Hepatocyte (in vitro differentiated cells): Measurements from ENCODE around the gene AURKAIP1. TPM values are rescaled to one million over a fixed set of nuclear protein-coding genes. Genes with fewer than 3 reads are reported as not detected.

Experiments used
- DNase-seq: peaks from one replicate; pipeline ENCODE4 v3.0.0-alpha.2; 2016; ENCODE audit warnings: low spot score
- H2AFZ ChIP-seq: fragments of 200-600 bp; sonication (generic); 2 replicates; pipeline ENCODE4 v1.6.0; 2016; ENCODE audit warnings: antibody characterized with exemption, mild to moderate bottlenecking
- H3K27ac ChIP-seq: fragments of 200-600 bp; sonication (generic); 2 replicates; pipeline ENCODE4 v1.5.1; 2016; ENCODE audit warnings: mild to moderate bottlenecking
- H3K27me3 ChIP-seq: fragments of 200-600 bp; sonication (generic); 2 replicates; pipeline ENCODE4 v1.6.1; 2016
- H3K36me3 ChIP-seq: fragments of 200-600 bp; sonication (generic); replicated peaks from 2 replicates; pipeline ENCODE4 v1.5.1; 2016; ENCODE audit warnings: low read depth; ENCODE audit not compliant: insufficient read depth
- H3K4me1 ChIP-seq: fragments of 200-600 bp; sonication (generic); 2 replicates; pipeline ENCODE4 v1.5.1; 2016; ENCODE audit warnings: mild to moderate bottlenecking, moderate library complexity; ENCODE audit not compliant: insufficient read depth
- H3K4me2 ChIP-seq: fragments of 200-600 bp; sonication (generic); 2 replicates; pipeline ENCODE4 v1.6.0; 2016
- H3K4me3 ChIP-seq: fragments of 200-600 bp; sonication (generic); 2 replicates; pipeline ENCODE4 v1.5.1; 2016; ENCODE audit warnings: mild to moderate bottlenecking
- H3K79me2 ChIP-seq: fragments of 200-600 bp; sonication (generic); 2 replicates; pipeline ENCODE4 v1.6.0; 2017; ENCODE audit warnings: mild to moderate bottlenecking
- H3K9me2 ChIP-seq: fragments of 200-600 bp; sonication (generic); replicated peaks from 2 replicates; pipeline ENCODE4 v1.6.0; 2017; ENCODE audit warnings: mild to moderate bottlenecking; ENCODE audit not compliant: insufficient read depth
- H3K9me3 ChIP-seq: fragments of 200-600 bp; sonication (generic); 2 replicates; pipeline ENCODE4 v1.5.1; 2016; ENCODE audit warnings: low read depth, mild to moderate bottlenecking
- H4K20me1 ChIP-seq: fragments of 200-600 bp; sonication (generic); 2 replicates; pipeline ENCODE4 v1.6.0; 2016; ENCODE audit warnings: mild to moderate bottlenecking; ENCODE audit not compliant: insufficient read depth, poor library complexity, severe bottlenecking
- CTCF ChIP-seq: fragments of 200-600 bp; sonication (generic); IDR thresholded peaks from 2 replicates; pipeline ENCODE4 v1.5.1; 2016; ENCODE audit warnings: antibody characterized with exemption, mild to moderate bottlenecking; ENCODE audit not compliant: poor library complexity
- EZH2 ChIP-seq: fragments of 200-600 bp; sonication (generic); IDR thresholded peaks from 2 replicates; pipeline ENCODE4 v1.6.1; 2016; ENCODE audit warnings: antibody characterized with exemption, mild to moderate bottlenecking, borderline replicate concordance
- EZH2phosphoT487 ChIP-seq: fragments of 200-600 bp; sonication (generic); IDR thresholded peaks from one replicate; pipeline ENCODE4 v1.6.1; 2018; ENCODE audit warnings: antibody characterized with exemption, mild to moderate bottlenecking, low read depth, moderate library complexity; ENCODE audit not compliant: unreplicated experiment, severe bottlenecking
- WGBS: methylation state at CpG from one replicate; pipeline ENCODE4 v1.1.6; 2016; ENCODE audit warnings: low lambda C conversion rate; ENCODE audit errors: missing lambda C conversion rate; 5-methylcytosine and 5-hydroxymethylcytosine counted together
- polyA plus RNA-seq: library from polyadenylated mRNA; unstranded; fragments of >200 nt; fragmentation: Nextera tagmentation; extraction: Ambion mirVana; gene quantifications from 2 replicates; pipeline ENCODE4 v1.2.1, GENCODE V29; 2016
- total RNA-seq: library from RNA; depleted of rRNA; stranded (reverse); fragments of >200 nt; gene quantifications from 2 replicates; pipeline ENCODE4 v1.2.3, GENCODE V29; 2014

The AURKAIP1 gene
- total and polyA plus RNA-seq, 2 experiments from 2014 or later: 92.9 to 238 TPM

DNA sequence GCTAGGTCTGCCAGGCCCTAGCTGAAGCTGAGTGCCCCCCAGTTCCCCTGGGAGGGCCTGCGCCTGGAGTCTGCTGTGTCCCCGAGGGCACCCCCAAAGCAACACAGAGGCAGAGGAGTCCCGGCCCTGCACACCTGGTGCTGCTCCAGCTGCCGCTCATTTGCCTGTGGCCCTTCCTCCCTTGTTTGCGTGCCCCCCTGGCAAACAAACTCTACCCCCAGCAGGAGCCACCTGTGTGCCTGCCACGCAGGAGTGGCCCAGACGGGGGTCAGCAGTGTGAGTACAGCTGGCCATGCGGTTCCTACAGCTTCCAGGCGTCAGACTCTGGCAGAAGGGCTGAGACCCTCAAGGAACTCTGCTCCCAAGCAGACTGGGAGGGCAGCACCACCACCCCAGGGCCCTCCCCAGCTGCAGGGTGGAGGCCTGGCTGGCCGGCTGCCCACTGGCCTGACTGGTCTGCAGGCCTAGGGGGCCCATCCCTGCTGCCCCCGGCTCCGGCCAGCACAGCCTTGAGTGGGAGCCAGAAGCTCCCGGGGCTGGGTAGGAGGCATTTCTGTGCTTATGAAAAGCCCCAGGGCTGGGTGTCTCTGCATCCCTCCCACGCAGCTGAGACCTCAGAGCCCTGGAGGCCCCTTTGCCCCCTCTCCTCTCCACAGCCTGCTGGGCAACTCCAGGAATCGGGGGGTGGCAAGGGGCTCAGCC lies 44.5 kb downstream of the AURKAIP1 start:
- WGBS: 68% methylated on average over 15 of the region's 15 CpGs
- H4K20me1 ChIP-seq: peaks cover 9% of the 10 kb centered on the region
- H3K4me2 ChIP-seq: peak overlapping the region; percentile 62
- no peak overlapping the region for H3K27ac ChIP-seq
- no peak overlapping the region for H2AFZ ChIP-seq
- H3K9me2 ChIP-seq: no peaks in the 10 kb centered on the region
- no peak for TF ChIP-seq CTCF
- no peak for TF ChIP-seq EZH2phosphoT487
- no peak for TF ChIP-seq EZH2
- H3K36me3 ChIP-seq: no peaks in the 10 kb centered on the region
- no peaks in the 10 kb centered on the region for H3K9me3 ChIP-seq
- H3K27me3 ChIP-seq: no peaks in the 10 kb centered on the region
- peaks cover 20% of the 10 kb centered on the region for H3K4me1 ChIP-seq
- H3K79me2 ChIP-seq: peaks cover 16% of the 10 kb centered on the region
- DNase-seq: no peak
- no peak overlapping the region for H3K4me3 ChIP-seq

GRCh38 chr1:1329304-1330210 lies 45.5 kb downstream of the AURKAIP1 start:
- Histone ChIP-seq H2AFZ (no peak overlapping the region), H3K27ac (no peak overlapping the region), H3K4me1 (peaks cover 20% of the 10 kb centered on the region), H4K20me1 (peaks cover 13% of the 10 kb centered on the region), H3K27me3 (no peaks in the 10 kb centered on the region), H3K9me2 (no peaks in the 10 kb centered on the region), H3K79me2 (peaks cover 24% of the 10 kb centered on the region), H3K4me2 (no peak overlapping the region), H3K9me3 (no peaks in the 10 kb centered on the region), H3K4me3 (no peak overlapping the region), H3K36me3 (no peaks in the 10 kb centered on the region)
- TF ChIP-seq EZH2phosphoT487: no peak
- TF ChIP-seq CTCF: no peak
- TF ChIP-seq EZH2: no peak
- 95% methylated on average over 58 of the region's 58 CpGs for WGBS
- DNase-seq: no peak

DNA sequence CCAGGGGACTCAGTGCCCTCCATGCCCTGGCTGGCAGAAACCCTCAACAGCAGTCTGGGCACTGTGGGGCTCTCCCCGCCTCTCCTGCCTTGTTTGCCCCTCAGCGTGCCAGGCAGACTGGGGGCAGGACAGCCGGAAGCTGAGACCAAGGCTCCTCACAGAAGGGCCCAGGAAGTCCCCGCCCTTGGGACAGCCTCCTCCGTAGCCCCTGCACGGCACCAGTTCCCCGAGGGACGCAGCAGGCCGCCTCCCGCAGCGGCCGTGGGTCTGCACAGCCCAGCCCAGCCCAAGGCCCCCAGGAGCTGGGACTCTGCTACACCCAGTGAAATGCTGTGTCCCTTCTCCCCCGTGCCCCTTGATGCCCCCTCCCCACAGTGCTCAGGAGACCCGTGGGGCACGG lies 46.8 kb downstream of the AURKAIP1 start:
- WGBS: 93% methylated on average over 15 of the region's 15 CpGs
- no peak for TF ChIP-seq EZH2phosphoT487
- TF ChIP-seq CTCF: no peak
- TF ChIP-seq EZH2: no peak
- DNase-seq: no peak
- H3K4me3 ChIP-seq: no peak overlapping the region
- H3K27ac ChIP-seq: no peak overlapping the region
- H3K27me3 ChIP-seq: no peaks in the 10 kb centered on the region
- H3K9me3 ChIP-seq: no peaks in the 10 kb centered on the region
- H3K79me2 ChIP-seq: peaks cover 32% of the 10 kb centered on the region
- peaks cover 17% of the 10 kb centered on the region for H4K20me1 ChIP-seq
- no peaks in the 10 kb centered on the region for H3K9me2 ChIP-seq
- peaks cover 24% of the 10 kb centered on the region for H3K4me1 ChIP-seq
- H2AFZ ChIP-seq: no peak overlapping the region
- no peaks in the 10 kb centered on the region for H3K36me3 ChIP-seq
- no peak overlapping the region for H3K4me2 ChIP-seq
